Activated naive CD4-positive, alpha-beta T cell treated with anti-CD3 and anti-CD28 coated beads for 36 hours (primary cell): ENCODE measurements around the gene NAT14. TPM values are rescaled to one million over a fixed set of nuclear protein-coding genes. Genes with fewer than 3 reads are reported as not detected.
"Not testable (repeated sequence)": the region's sequence is repeated elsewhere in the genome, so short reads cannot be mapped to it uniquely, and the experiment has no call there.

Source experiments
- CTCF ChIA-PET: fragments of 350-600 bp; sonication (Branson Sonifier 250); formaldehyde crosslinking; loops from one replicate; lab custom pipeline; 2021; ENCODE audit warnings: antibody characterized with exemption; lab: Charles Lee
- DNase-seq: peaks from one replicate; pipeline ENCODE4 v3.0.0-alpha.2; 2020
- H3K27ac Mint-ChIP-seq: one replicate; pipeline ENCODE4 v1.8.0; 2021; ENCODE audit warnings: mild to moderate bottlenecking, mixed read lengths
- H3K27me3 Mint-ChIP-seq: one replicate; pipeline ENCODE4 v1.8.0; 2021; ENCODE audit warnings: low read depth, mixed read lengths
- H3K36me3 Mint-ChIP-seq: one replicate; pipeline ENCODE4 v1.8.0; 2021; ENCODE audit warnings: low read depth, mixed read lengths
- H3K4me1 Mint-ChIP-seq: one replicate; pipeline ENCODE4 v1.8.0; 2021; ENCODE audit warnings: low read depth, mixed read lengths
- H3K4me3 Mint-ChIP-seq: one replicate; pipeline ENCODE4 v1.8.0; 2021; ENCODE audit warnings: mild to moderate bottlenecking, moderate library complexity, mixed read lengths
- H3K9me3 Mint-ChIP-seq: one replicate; pipeline ENCODE4 v1.8.0; 2021; ENCODE audit warnings: mixed read lengths
- intact Hi-C: fragments of 100-400 bp; cut with micrococcal nuclease; formaldehyde crosslinking; loops from one replicate; pipeline ENCODE4 v1.15.1; 2023
- total RNA-seq, 2 experiments: library from RNA; stranded (reverse); gene quantifications; one replicate each; pipeline ENCODE4 v1.2.3, GENCODE V29; 2021

NAT14 gene
- total RNA-seq, 2 experiments from 2014 or later, result 7.6 to 8.0 TPM

GRCh38 chr19:55494172-55494761 is 9.3 kb downstream of the NAT14 start:
- Mint-ChIP-seq H3K4me3 (no peak overlapping the region), H3K9me3 (no peaks in the 10 kb centered on the region), H3K36me3 (no peaks in the 10 kb centered on the region), H3K27me3 (peaks cover 5% of the 10 kb centered on the region), H3K4me1 (no peaks in the 10 kb centered on the region), H3K27ac (no peak overlapping the region)
- CTCF ChIA-PET, result interaction anchor here (0.6 to 1.0 kb wide), 3 partner anchors 9 to 281 kb away, joined by 3 to 6 read pairs (median 3); no protein-coding TSS in a partner anchor
- intact Hi-C loops, result no loop called here
- DNase-seq, result no peak

GRCh38 chr19:55495646-55496349 is 10.8 kb downstream of the NAT14 start:
- intact Hi-C loops, result no loop called here
- Mint-ChIP-seq H3K27ac (no peak overlapping the region), H3K4me1 (no peaks in the 10 kb centered on the region), H3K27me3 (peaks cover 5% of the 10 kb centered on the region), H3K36me3 (no peaks in the 10 kb centered on the region), H3K4me3 (no peak overlapping the region), H3K9me3 (no peaks in the 10 kb centered on the region)
- CTCF ChIA-PET, result interaction anchor here (0.6 to 1.2 kb wide), 3 partner anchors 8 to 354 kb away, joined by 3 to 4 read pairs (median 3); no protein-coding TSS in a partner anchor
- no peak for DNase-seq

- H3K4me1 Mint-ChIP-seq, H3K4me3 Mint-ChIP-seq, intact Hi-C loops, H3K27ac Mint-ChIP-seq, DNase-seq, H3K36me3 Mint-ChIP-seq, H3K27me3 Mint-ChIP-seq, H3K9me3 Mint-ChIP-seq: not testable (repeated sequence)
- CTCF ChIA-PET, result interaction anchor here (2.3 kb wide), 1 partner anchor 29 kb away, joined by 12 read pairs; no protein-coding TSS in a partner anchor
Observed at GRCh38 chr19:55496820-55497219, 11.8 kb downstream of the NAT14 start.

- intact Hi-C loops, result no loop called here
- Mint-ChIP-seq H3K27ac (no peak overlapping the region), H3K27me3 (peaks cover 2% of the 10 kb centered on the region)
Observed at GRCh38 chr19:55497763-55498162, 12.8 kb downstream of the NAT14 start.

GRCh38 chr19:55498246-55498840 is 13.4 kb downstream of the NAT14 start:
- intact Hi-C loops, result no loop called here
- Mint-ChIP-seq H3K27me3 (no peaks in the 10 kb centered on the region), H3K4me3 (no peak overlapping the region), H3K36me3 (no peaks in the 10 kb centered on the region), H3K27ac (no peak overlapping the region), H3K9me3 (no peaks in the 10 kb centered on the region), H3K4me1 (peaks cover 9% of the 10 kb centered on the region)
- CTCF ChIA-PET, result interaction anchor here (1.0 to 2.3 kb wide), 2 partner anchors 31 to 131 kb away, joined by 3 to 12 read pairs; no protein-coding TSS in a partner anchor
- DNase-seq, result no peak

More at GRCh38 chr19:55497763-55498162, 12.8 kb downstream of the NAT14 start:
- H3K36me3 Mint-ChIP-seq, result no peaks in the 10 kb centered on the region
- no peak for DNase-seq
- H3K4me3 Mint-ChIP-seq, result no peak overlapping the region
- CTCF ChIA-PET, result interaction anchor here (2.3 kb wide), 1 partner anchor 30 kb away, joined by 12 read pairs; no protein-coding TSS in a partner anchor
- H3K4me1 Mint-ChIP-seq, result peaks cover 6% of the 10 kb centered on the region
- H3K9me3 Mint-ChIP-seq, result no peaks in the 10 kb centered on the region

GRCh38 chr19:55500368-55500952 is 15.5 kb downstream of the NAT14 start:
- no peaks in the 10 kb centered on the region for H3K36me3 Mint-ChIP-seq
- DNase-seq, result no peak
- H3K27me3 Mint-ChIP-seq, result no peaks in the 10 kb centered on the region
- CTCF ChIA-PET, result interaction anchor here (1.3 kb wide), 1 partner anchor 33 kb away, joined by 9 read pairs; no protein-coding TSS in a partner anchor
- peaks cover 14% of the 10 kb centered on the region for H3K4me1 Mint-ChIP-seq
- H3K27ac Mint-ChIP-seq, result no peak overlapping the region
- H3K4me3 Mint-ChIP-seq, result no peak overlapping the region
- H3K9me3 Mint-ChIP-seq, result no peaks in the 10 kb centered on the region
- intact Hi-C loops, result loop anchor here (5.0 kb wide), 1 partner anchor 208 kb away; no protein-coding TSS in a partner anchor

GRCh38 chr19:55502197-55502952 is 17.4 kb downstream of the NAT14 start:
- Mint-ChIP-seq H3K4me3 (no peak overlapping the region), H3K27me3 (no peaks in the 10 kb centered on the region), H3K27ac (no peak overlapping the region)

GRCh38 chr19:55503157-55503501 is 18.1 kb downstream of the NAT14 start:
- Mint-ChIP-seq H3K4me1 (peaks cover 14% of the 10 kb centered on the region), H3K36me3 (no peaks in the 10 kb centered on the region), H3K27me3 (no peaks in the 10 kb centered on the region), H3K9me3 (no peaks in the 10 kb centered on the region), H3K27ac (peak overlapping the region; percentile 40), H3K4me3 (peak overlapping the region; percentile 62)
- CTCF ChIA-PET, result interaction anchor here (0.7 to 3.5 kb wide), 16 partner anchors 9 to 362 kb away, joined by 3 to 64 read pairs (median 6); partner anchors contain the start of genes SSC5D and ZNF628
- no peak for DNase-seq
- intact Hi-C loops, result loop anchor here (5.0 kb wide), 1 partner anchor 211 kb away; no protein-coding TSS in a partner anchor

More at GRCh38 chr19:55502197-55502952, 17.4 kb downstream of the NAT14 start:
- no peaks in the 10 kb centered on the region for H3K9me3 Mint-ChIP-seq
- H3K4me1 Mint-ChIP-seq, result peaks cover 14% of the 10 kb centered on the region
- H3K36me3 Mint-ChIP-seq, result no peaks in the 10 kb centered on the region
- CTCF ChIA-PET, result interaction anchor here (0.7 to 3.5 kb wide), 2 partner anchors 35 to 97 kb away, joined by 3 to 64 read pairs; partner anchors contain the start of gene FIZ1
- intact Hi-C loops, result loop anchor here (5.0 kb wide), 1 partner anchor 210 kb away; no protein-coding TSS in a partner anchor
- DNase-seq, result no peak

GRCh38 chr19:55503502-55504251 is 18.7 kb downstream of the NAT14 start:
- H3K4me1 Mint-ChIP-seq, result peaks cover 14% of the 10 kb centered on the region
- intact Hi-C loops, result loop anchor here (1.0 to 5.0 kb wide), 3 partner anchors 35 to 362 kb away; no protein-coding TSS in a partner anchor
- peak overlapping the region; percentile 40 for H3K27ac Mint-ChIP-seq
- peak overlapping the region; percentile 62 for H3K4me3 Mint-ChIP-seq
- no peaks in the 10 kb centered on the region for H3K9me3 Mint-ChIP-seq
- DNase-seq, result peak; percentile 90
- no peaks in the 10 kb centered on the region for H3K27me3 Mint-ChIP-seq
- H3K36me3 Mint-ChIP-seq, result no peaks in the 10 kb centered on the region
- CTCF ChIA-PET, result interaction anchor here (0.6 to 3.5 kb wide), 40 partner anchors 8 to 1235 kb away, joined by 3 to 64 read pairs (median 4); partner anchors contain the start of genes FIZ1, NAT14, SSC5D and ZNF628

- peaks cover 3% of the 10 kb centered on the region for H3K27me3 Mint-ChIP-seq
- peak overlapping the region; percentile 62 for H3K4me3 Mint-ChIP-seq
- H3K4me1 Mint-ChIP-seq, result peaks cover 14% of the 10 kb centered on the region
- H3K9me3 Mint-ChIP-seq, result no peaks in the 10 kb centered on the region
- intact Hi-C loops, result loop anchor here (1.0 to 5.0 kb wide), 3 partner anchors 36 to 363 kb away; no protein-coding TSS in a partner anchor
- H3K27ac Mint-ChIP-seq, result no peak overlapping the region
- CTCF ChIA-PET, result interaction anchor here (0.6 to 3.5 kb wide), 39 partner anchors 9 to 1235 kb away, joined by 3 to 64 read pairs (median 4); partner anchors contain the start of genes FIZ1, NAT14, SSC5D and ZNF628
- DNase-seq, result no peak
- no peaks in the 10 kb centered on the region for H3K36me3 Mint-ChIP-seq
Observed at GRCh38 chr19:55504252-55504603, 19.2 kb downstream of the NAT14 start.
